ENCODE data around the gene TIMM10. TPM values are rescaled to one million over a fixed set of nuclear protein-coding genes. Genes with fewer than 3 reads are reported as not detected.

Gene TIMM10
- total RNA-seq, 6 experiments from 2014 or later: 19.6 to 48.5 (median 39.0) TPM

GRCh38 chr11:57549983-57550382 is 19.4 kb upstream of the TIMM10 start:
- no peak for ATAC-seq
- intact Hi-C loops (cut with DNase I): no loop called here

DNA sequence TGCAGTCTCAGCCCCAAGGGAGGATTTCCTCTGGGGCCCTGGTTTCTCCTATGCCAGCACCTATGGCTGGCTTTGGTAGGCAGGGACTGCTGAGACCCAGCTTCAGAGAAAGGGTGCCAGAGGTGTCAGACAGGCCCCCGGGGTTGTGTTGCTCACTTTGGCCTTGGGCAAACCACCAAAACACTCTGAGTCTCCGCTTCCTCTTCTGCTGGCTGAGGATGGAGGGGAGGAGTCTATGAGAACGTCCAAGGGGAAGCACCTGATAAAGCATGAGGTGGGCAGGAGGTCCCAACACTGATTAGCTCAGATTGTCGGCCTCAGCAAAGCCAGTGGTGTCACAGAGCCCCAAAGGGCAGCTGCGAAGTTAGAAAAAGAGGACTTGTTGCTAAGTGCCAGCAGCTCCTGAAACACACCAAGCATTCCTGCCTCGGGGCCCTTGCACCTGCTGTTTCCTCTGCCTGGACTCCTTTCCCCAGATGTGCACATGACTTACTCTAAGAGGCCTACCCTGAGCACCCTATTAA is 17.4 kb upstream of the TIMM10 start:
- H3K4me1 ChIP-seq: no peaks in the 10 kb centered on the region
- TF ChIP-seq POLR2A (IDR thresholded peaks at IDR 0.05): no peak
- TF ChIP-seq, protein P1, sequence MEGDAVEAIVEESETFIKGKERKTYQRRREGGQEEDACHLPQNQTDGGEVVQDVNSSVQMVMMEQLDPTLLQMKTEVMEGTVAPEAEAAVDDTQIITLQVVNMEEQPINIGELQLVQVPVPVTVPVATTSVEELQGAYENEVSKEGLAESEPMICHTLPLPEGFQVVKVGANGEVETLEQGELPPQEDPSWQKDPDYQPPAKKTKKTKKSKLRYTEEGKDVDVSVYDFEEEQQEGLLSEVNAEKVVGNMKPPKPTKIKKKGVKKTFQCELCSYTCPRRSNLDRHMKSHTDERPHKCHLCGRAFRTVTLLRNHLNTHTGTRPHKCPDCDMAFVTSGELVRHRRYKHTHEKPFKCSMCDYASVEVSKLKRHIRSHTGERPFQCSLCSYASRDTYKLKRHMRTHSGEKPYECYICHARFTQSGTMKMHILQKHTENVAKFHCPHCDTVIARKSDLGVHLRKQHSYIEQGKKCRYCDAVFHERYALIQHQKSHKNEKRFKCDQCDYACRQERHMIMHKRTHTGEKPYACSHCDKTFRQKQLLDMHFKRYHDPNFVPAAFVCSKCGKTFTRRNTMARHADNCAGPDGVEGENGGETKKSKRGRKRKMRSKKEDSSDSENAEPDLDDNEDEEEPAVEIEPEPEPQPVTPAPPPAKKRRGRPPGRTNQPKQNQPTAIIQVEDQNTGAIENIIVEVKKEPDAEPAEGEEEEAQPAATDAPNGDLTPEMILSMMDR (IDR thresholded peaks at IDR 0.05): no peak
- H3K9me3 ChIP-seq: no peaks in the 10 kb centered on the region
- H3K27me3 ChIP-seq: no peaks in the 10 kb centered on the region
- 29% methylated on average over 4 of the region's 6 CpGs for WGBS (ENCODE audit: insufficient coverage, low coverage, low lambda C conversion rate, missing lambda C conversion rate)
- peak; percentile 16 to 59 (median 40) for ATAC-seq
- no peak overlapping the region for H3K27ac ChIP-seq
- H3K4me3 ChIP-seq: no peak overlapping the region
- no peak for DNase-seq
- intact Hi-C loops (cut with DNase I): no loop called here
- H3K36me3 ChIP-seq: peaks cover under 1 to 39% (median 16%) of the 10 kb centered on the region in 4 donors

More at GRCh38 chr11:57549983-57550382, 19.4 kb upstream of the TIMM10 start:
- no peaks in the 10 kb centered on the region for H3K27me3 ChIP-seq
- no peak overlapping the region for H3K27ac ChIP-seq
- WGBS (ENCODE audit: insufficient coverage, low coverage, low lambda C conversion rate, missing lambda C conversion rate): no CpG with 5 or more reads among the region's 8 CpGs
- DNase-seq: no peak
- H3K9me3 ChIP-seq: no peaks in the 10 kb centered on the region
- peaks cover 4 to 59% (median 25%) of the 10 kb centered on the region in 4 donors for H3K36me3 ChIP-seq
- no peak overlapping the region for H3K4me3 ChIP-seq
- TF ChIP-seq, protein P1 (IDR thresholded peaks at IDR 0.05): no peak
- no peak for TF ChIP-seq POLR2A (IDR thresholded peaks at IDR 0.05)
- no peaks in the 10 kb centered on the region for H3K4me1 ChIP-seq

GRCh38 chr11:57546869-57547475 is 16.4 kb upstream of the TIMM10 start:
- peak in 1 of 3 donors; percentile 35 for DNase-seq
- Histone ChIP-seq H3K9me3 (no peaks in the 10 kb centered on the region), H3K27me3 (no peaks in the 10 kb centered on the region), H3K27ac (no peak overlapping the region), H3K4me1 (no peaks in the 10 kb centered on the region), H3K4me3 (no peak overlapping the region), H3K36me3 (peaks cover 0 to 29% (median 8%) of the 10 kb centered on the region in 4 donors)
- WGBS (ENCODE audit: insufficient coverage, low coverage, low lambda C conversion rate, missing lambda C conversion rate): 58% methylated on average over 5 of the region's 5 CpGs
- TF ChIP-seq POLR2A (IDR thresholded peaks at IDR 0.05): no peak
- TF ChIP-seq, protein P1 (IDR thresholded peaks at IDR 0.05): peak in 2 of 4 donors; percentile 18 to 29
- intact Hi-C loops (cut with DNase I): no loop called here
- peak; percentile 72 to 87 (median 80) for ATAC-seq

DNA sequence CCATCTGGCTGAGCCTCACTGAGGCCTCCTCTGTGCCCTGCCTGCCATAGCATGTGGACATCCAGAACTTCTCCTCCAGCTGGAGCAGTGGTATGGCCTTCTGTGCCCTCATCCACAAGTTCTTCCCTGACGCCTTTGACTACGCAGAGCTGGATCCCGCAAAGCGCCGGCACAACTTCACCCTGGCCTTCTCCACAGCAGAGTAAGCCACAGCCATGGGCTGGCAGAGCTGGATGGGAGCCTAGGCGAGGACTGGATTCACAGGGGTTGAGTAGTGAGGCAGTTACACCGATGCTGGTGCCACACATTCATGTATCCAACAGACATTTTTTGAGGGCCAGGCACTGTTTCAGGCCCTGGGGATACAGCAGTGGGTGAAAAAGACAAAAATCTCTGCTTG is 15.9 kb upstream of the TIMM10 start:
- H3K36me3 ChIP-seq: peaks cover 0 to 24% (median 5%) of the 10 kb centered on the region in 4 donors
- no peaks in the 10 kb centered on the region for H3K27me3 ChIP-seq
- H3K4me3 ChIP-seq: no peak overlapping the region
- H3K4me1 ChIP-seq: no peaks in the 10 kb centered on the region
- no peak for TF ChIP-seq POLR2A (IDR thresholded peaks at IDR 0.05)
- TF ChIP-seq, protein P1 (IDR thresholded peaks at IDR 0.05): no peak
- 100% methylated on average over 2 of the region's 7 CpGs for WGBS (ENCODE audit: insufficient coverage, low coverage, low lambda C conversion rate, missing lambda C conversion rate)
- H3K9me3 ChIP-seq: no peaks in the 10 kb centered on the region
- no peak for ATAC-seq
- intact Hi-C loops (cut with DNase I): no loop called here
- H3K27ac ChIP-seq: no peak overlapping the region
- DNase-seq: no peak

All from right lobe of liver (tissue), 6 donors.